ENCODE data around the gene MBD4.

DNA sequence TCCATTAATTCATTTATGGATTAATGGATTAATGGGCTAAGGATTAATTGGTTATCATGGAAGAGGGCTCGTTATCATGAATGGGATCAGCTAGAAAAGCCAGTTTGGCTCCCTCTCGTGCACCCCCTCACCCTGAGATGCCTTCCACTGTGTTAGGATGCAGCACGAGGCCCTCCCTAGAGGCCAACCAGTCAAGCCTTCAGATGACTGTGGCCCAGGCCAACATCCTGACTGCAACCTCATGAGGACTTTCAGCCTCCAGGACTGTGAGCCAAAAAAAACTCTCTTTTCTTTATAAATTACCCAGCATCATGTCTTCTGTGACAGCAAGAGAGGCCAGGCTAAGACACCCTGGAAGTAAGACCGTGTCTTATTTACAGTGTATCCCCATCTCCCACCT lies 20.3 kb downstream of the MBD4 start:
- TF ChIP-seq, protein P1, sequence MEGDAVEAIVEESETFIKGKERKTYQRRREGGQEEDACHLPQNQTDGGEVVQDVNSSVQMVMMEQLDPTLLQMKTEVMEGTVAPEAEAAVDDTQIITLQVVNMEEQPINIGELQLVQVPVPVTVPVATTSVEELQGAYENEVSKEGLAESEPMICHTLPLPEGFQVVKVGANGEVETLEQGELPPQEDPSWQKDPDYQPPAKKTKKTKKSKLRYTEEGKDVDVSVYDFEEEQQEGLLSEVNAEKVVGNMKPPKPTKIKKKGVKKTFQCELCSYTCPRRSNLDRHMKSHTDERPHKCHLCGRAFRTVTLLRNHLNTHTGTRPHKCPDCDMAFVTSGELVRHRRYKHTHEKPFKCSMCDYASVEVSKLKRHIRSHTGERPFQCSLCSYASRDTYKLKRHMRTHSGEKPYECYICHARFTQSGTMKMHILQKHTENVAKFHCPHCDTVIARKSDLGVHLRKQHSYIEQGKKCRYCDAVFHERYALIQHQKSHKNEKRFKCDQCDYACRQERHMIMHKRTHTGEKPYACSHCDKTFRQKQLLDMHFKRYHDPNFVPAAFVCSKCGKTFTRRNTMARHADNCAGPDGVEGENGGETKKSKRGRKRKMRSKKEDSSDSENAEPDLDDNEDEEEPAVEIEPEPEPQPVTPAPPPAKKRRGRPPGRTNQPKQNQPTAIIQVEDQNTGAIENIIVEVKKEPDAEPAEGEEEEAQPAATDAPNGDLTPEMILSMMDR (IDR thresholded peaks at IDR 0.05; ENCODE audit: insufficient read depth, low read depth, low read length): no peak
- TF ChIP-seq EZH2 (IDR thresholded peaks at IDR 0.05; ENCODE audit: insufficient read depth, low read length): no peak

Measured in astrocyte (in vitro differentiated cells and primary cell).